ENCODE measurements around the gene PPFIA1. TPM values are rescaled to one million over a fixed set of nuclear protein-coding genes. Genes with fewer than 3 reads are reported as not detected.

The PPFIA1 gene
- total and polyA plus RNA-seq, 11 donors, result 15.8 to 53.1 (median 39.1) TPM

GRCh38 chr11:70368961-70369360 is 98.5 kb downstream of the PPFIA1 start:
- intact Hi-C loops (cut with DNase I), result no loop called here
- no peak for TF ChIP-seq CTCF (IDR thresholded peaks at IDR 0.05)
- TF ChIP-seq POLR2A (IDR thresholded peaks at IDR 0.05), result no peak
- H3K27me3 ChIP-seq, result no peaks in the 10 kb centered on the region
- no peak overlapping the region for H3K27ac ChIP-seq
- H3K36me3 ChIP-seq, result peaks cover 0 to 63% (median 59%) of the 10 kb centered on the region in 9 donors
- peaks cover 0 to 10% (median 0%) of the 10 kb centered on the region in 12 donors for H3K4me1 ChIP-seq
- WGBS, 4 donors, result 94 to 98% (median 97%) methylated on average over 2 of the region's 2 CpGs
- no peak for DNase-seq
- no peak for ATAC-seq
- no peaks in the 10 kb centered on the region for H3K9me3 ChIP-seq
- no peak overlapping the region for H3K4me3 ChIP-seq

- H3K27me3 ChIP-seq, result no peaks in the 10 kb centered on the region
- TF ChIP-seq CTCF (IDR thresholded peaks at IDR 0.05) (no peak), POLR2A (IDR thresholded peaks at IDR 0.05) (no peak)
- H3K4me1 ChIP-seq, result no peaks in the 10 kb centered on the region
- WGBS, 4 donors, result 67 to 85% (median 74%) methylated on average over 5 of the region's 5 CpGs
- DNase-seq (no peak), ATAC-seq (peak in 2 of 4 donors; percentile 38 to 51)
- intact Hi-C loops (cut with DNase I), result no loop called here
- no peaks in the 10 kb centered on the region for H3K9me3 ChIP-seq
- H3K27ac ChIP-seq, result no peak overlapping the region
- no peak overlapping the region for H3K4me3 ChIP-seq
- peaks cover 0 to 64% (median 59%) of the 10 kb centered on the region in 9 donors for H3K36me3 ChIP-seq
Measured at GRCh38 chr11:70371241-70371640, 100.8 kb downstream of the PPFIA1 start.

- ATAC-seq (no peak), DNase-seq (no peak)
- intact Hi-C loops (cut with DNase I), result no loop called here
- 92 to 97% (median 95%) methylated on average over 8 of the region's 8 CpGs for WGBS, 4 donors
- Histone ChIP-seq H3K27me3 (no peaks in the 10 kb centered on the region), H3K4me1 (no peaks in the 10 kb centered on the region), H3K27ac (no peak overlapping the region), H3K36me3 (peaks cover 0 to 67% (median 59%) of the 10 kb centered on the region in 9 donors), H3K9me3 (no peaks in the 10 kb centered on the region), H3K4me3 (no peak overlapping the region)
- TF ChIP-seq CTCF (IDR thresholded peaks at IDR 0.05) (no peak), POLR2A (IDR thresholded peaks at IDR 0.05) (no peak)
Measured at GRCh38 chr11:70372076-70372475, 101.6 kb downstream of the PPFIA1 start.

- Histone ChIP-seq H3K36me3 (peaks cover 0 to 97% (median 84%) of the 10 kb centered on the region in 9 donors), H3K27me3 (no peaks in the 10 kb centered on the region)
- 88 to 98% (median 95%) methylated on average over 12 of the region's 12 CpGs for WGBS, 4 donors
Measured at GRCh38 chr11:70376621-70377020, 106.1 kb downstream of the PPFIA1 start.

More at GRCh38 chr11:70376621-70377020, 106.1 kb downstream of the PPFIA1 start:
- Histone ChIP-seq H3K9me3 (no peaks in the 10 kb centered on the region), H3K4me1 (no peaks in the 10 kb centered on the region), H3K4me3 (no peak overlapping the region), H3K27ac (no peak overlapping the region)
- TF ChIP-seq POLR2A (IDR thresholded peaks at IDR 0.05), result no peak
- no peak for TF ChIP-seq CTCF (IDR thresholded peaks at IDR 0.05)
- intact Hi-C loops (cut with DNase I), result no loop called here
- no peak for ATAC-seq
- DNase-seq, result no peak
